VCaP (cell line): ENCODE measurements around the gene TMED5.
"Not testable (repeated sequence)": the region's sequence is repeated elsewhere in the genome, so short reads cannot be mapped to it uniquely, and the experiment has no call there.

ENCODE experiments used
- H3K27ac ChIP-seq: fragments of 450-650 bp; 2 replicates; pipeline ENCODE4 v1.5.1; 2017
- TF ChIP-seq, protein P1 (sequence below): fragments of 450-650 bp; conservative IDR thresholded peaks from 2 replicates; pipeline ENCODE4 v1.5.1; 2017; ENCODE audit warnings: mild to moderate bottlenecking, moderate library complexity

TMED5 gene

GRCh38 chr1:93179886-93180722 is at the start of gene TMED5:
Gene TMED5 (minus strand): TSS chr1:93180413. CDS start chr1:93180242, 171 bp downstream.
- TF ChIP-seq, protein P1, sequence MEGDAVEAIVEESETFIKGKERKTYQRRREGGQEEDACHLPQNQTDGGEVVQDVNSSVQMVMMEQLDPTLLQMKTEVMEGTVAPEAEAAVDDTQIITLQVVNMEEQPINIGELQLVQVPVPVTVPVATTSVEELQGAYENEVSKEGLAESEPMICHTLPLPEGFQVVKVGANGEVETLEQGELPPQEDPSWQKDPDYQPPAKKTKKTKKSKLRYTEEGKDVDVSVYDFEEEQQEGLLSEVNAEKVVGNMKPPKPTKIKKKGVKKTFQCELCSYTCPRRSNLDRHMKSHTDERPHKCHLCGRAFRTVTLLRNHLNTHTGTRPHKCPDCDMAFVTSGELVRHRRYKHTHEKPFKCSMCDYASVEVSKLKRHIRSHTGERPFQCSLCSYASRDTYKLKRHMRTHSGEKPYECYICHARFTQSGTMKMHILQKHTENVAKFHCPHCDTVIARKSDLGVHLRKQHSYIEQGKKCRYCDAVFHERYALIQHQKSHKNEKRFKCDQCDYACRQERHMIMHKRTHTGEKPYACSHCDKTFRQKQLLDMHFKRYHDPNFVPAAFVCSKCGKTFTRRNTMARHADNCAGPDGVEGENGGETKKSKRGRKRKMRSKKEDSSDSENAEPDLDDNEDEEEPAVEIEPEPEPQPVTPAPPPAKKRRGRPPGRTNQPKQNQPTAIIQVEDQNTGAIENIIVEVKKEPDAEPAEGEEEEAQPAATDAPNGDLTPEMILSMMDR: 0 out of 2 replicates have a peak, but pooled peaks have one; percentile 9
- H3K27ac ChIP-seq: peak within 1 kb of the TSS; percentile 90

GRCh38 chr1:93223023-93223675 is 42.9 kb upstream of the TMED5 start:
- TF ChIP-seq, protein P1: no peak

DNA sequence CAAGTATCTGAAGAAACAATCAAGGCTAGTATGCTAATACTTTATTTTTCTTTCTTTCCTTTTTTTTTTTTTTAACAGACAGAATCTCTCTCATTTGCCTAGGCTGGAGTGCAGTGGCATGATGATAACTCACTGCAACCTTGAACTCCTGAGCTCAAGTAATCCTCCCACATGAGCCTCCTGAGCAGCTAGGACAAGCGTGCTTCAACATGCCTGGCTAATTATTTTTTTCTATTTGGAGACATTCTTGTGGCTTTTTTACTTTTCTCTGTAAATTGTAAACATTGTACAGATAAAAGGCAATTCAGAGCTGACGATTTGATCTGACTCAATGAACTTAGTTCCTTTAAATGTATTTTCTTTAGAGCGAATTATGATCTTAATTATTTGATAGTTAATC is 41.7 kb upstream of the TMED5 start:
- TF ChIP-seq, protein P1: no peak
- no peak overlapping the region for H3K27ac ChIP-seq

More at GRCh38 chr1:93223023-93223675, 42.9 kb upstream of the TMED5 start:
- no peak overlapping the region for H3K27ac ChIP-seq

DNA sequence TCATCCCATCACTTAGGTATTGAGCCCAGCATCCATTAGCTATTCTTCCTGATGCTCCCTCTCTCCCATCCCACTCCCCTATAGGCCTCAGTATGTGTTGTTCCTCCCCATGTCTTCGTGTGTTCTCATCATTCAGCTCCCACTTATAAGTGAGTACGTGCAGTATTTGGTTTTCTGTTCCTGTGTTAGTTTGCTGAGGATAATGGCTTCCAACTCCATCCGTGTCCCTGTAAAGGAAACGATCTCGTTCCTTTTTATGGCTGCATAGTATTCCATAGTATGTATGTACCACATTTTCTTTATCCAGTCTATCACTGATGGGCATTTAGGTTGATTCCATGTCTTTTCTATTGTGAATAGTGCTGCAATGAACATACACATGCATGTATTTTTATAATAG is 40.5 kb upstream of the TMED5 start:
- not testable (repeated sequence) for H3K27ac ChIP-seq

- H3K27ac ChIP-seq: no peak overlapping the region
- TF ChIP-seq, protein P1: no peak
These were observed 39.2 kb upstream of the TMED5 start for GRCh38 chr1:93219443-93219842.

- TF ChIP-seq, protein P1: no peak
- no peak overlapping the region for H3K27ac ChIP-seq
These were observed 35.1 kb upstream of the TMED5 start for GRCh38 chr1:93215322-93215721.

- TF ChIP-seq, protein P1: no peak
- H3K27ac ChIP-seq: no peak overlapping the region
These were observed 27.0 kb upstream of the TMED5 start for GRCh38 chr1:93207211-93207610.

- H3K27ac ChIP-seq: no peak overlapping the region
- TF ChIP-seq, protein P1: no peak
These were observed 26.3 kb upstream of the TMED5 start for GRCh38 chr1:93206567-93206954.
